Lower lobe of right lung (tissue), 2 donors: ENCODE data around the gene NXPE3. TPM values are rescaled to one million over a fixed set of nuclear protein-coding genes. Genes with fewer than 3 reads are reported as not detected.
A peak's percentile ranks its signal among the peaks of the same experiment; 100 is the strongest.

Experiments
- ATAC-seq, 2 donors: fragments of 200-7000 bp; cut with Tn5 transposase; one replicate each; pipeline ENCODE4 v1.9.1; 2020 to 2022; ENCODE audit warnings: mild to moderate bottlenecking in 2 of 2, moderate library complexity in 2 of 2
- DNase-seq: peaks from one replicate; pipeline ENCODE4 v3.0.0-alpha.2; 2020
- H3K27ac ChIP-seq: fragments of 200-600 bp; one replicate; pipeline ENCODE4 v1.8.0; 2022
- H3K27me3 ChIP-seq: fragments of 200-600 bp; one replicate; pipeline ENCODE4 v1.8.0; 2022; ENCODE audit warnings: low read depth
- H3K36me3 ChIP-seq: fragments of 200-600 bp; one replicate; pipeline ENCODE4 v1.8.0; 2022; ENCODE audit warnings: mild to moderate bottlenecking
- H3K4me1 ChIP-seq: fragments of 200-600 bp; one replicate; pipeline ENCODE4 v1.8.0; 2022
- H3K4me3 ChIP-seq: fragments of 200-600 bp; one replicate; pipeline ENCODE4 v1.8.0; 2022; ENCODE audit warnings: mild to moderate bottlenecking
- H3K9me3 ChIP-seq: fragments of 200-600 bp; one replicate; pipeline ENCODE4 v1.8.0; 2022
- intact Hi-C: fragments of 100-400 bp; cut with DNase I; formaldehyde crosslinking; loops from one replicate; pipeline ENCODE4 v1.11.0; 2022
- total RNA-seq: library from RNA; stranded (reverse); fragmentation: NEBNext Ultra II Directional; extraction: Animal tissue kit (Norgen Biotek cat#: 25700); gene quantifications from one replicate; pipeline ENCODE4 v1.2.1, GENCODE V29; 2021
- TF ChIP-seq, protein P1 (sequence below): fragments of 200-600 bp; IDR thresholded peaks from one replicate; pipeline ENCODE4 v1.8.0; 2022; ENCODE audit warnings: antibody characterized with exemption, mild to moderate bottlenecking
- donor health status: DM: no; HTN: yes; CAD: no; lungs with severe emphysema.

Gene NXPE3
- total RNA-seq, 1 donor from 2014 or later = 22.0 TPM

DNA sequence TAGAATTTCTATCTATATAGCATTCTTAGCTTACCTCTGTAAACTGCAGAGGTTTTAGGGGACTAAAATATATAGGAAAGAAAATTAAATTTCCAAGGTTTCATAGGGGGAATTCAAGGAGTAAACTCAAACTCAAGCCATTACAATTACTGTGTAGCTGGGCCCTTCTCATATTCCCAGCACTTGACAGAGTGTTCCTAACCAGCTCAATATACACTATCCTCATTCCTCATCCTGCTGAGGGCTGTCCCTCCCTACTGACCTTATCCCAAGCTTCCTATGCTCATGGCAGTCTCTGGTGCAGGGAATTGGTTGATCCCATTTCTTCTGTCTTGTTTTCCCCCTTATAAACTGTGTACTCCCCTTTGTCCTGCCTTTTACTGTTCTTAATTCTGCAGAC is 33.9 kb downstream of the NXPE3 start:
- intact Hi-C loops = loop anchor here (5.0 kb wide), 1 partner anchor 414 kb away; no protein-coding TSS in a partner anchor
- Histone ChIP-seq H3K27ac (no peak overlapping the region), H3K27me3 (no peaks in the 10 kb centered on the region), H3K36me3 (peaks cover 10% of the 10 kb centered on the region), H3K4me3 (no peak overlapping the region), H3K4me1 (peaks cover 26% of the 10 kb centered on the region), H3K9me3 (no peaks in the 10 kb centered on the region)
- TF ChIP-seq, protein P1, sequence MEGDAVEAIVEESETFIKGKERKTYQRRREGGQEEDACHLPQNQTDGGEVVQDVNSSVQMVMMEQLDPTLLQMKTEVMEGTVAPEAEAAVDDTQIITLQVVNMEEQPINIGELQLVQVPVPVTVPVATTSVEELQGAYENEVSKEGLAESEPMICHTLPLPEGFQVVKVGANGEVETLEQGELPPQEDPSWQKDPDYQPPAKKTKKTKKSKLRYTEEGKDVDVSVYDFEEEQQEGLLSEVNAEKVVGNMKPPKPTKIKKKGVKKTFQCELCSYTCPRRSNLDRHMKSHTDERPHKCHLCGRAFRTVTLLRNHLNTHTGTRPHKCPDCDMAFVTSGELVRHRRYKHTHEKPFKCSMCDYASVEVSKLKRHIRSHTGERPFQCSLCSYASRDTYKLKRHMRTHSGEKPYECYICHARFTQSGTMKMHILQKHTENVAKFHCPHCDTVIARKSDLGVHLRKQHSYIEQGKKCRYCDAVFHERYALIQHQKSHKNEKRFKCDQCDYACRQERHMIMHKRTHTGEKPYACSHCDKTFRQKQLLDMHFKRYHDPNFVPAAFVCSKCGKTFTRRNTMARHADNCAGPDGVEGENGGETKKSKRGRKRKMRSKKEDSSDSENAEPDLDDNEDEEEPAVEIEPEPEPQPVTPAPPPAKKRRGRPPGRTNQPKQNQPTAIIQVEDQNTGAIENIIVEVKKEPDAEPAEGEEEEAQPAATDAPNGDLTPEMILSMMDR = no peak
- no peak for ATAC-seq
- no peak for DNase-seq

DNA sequence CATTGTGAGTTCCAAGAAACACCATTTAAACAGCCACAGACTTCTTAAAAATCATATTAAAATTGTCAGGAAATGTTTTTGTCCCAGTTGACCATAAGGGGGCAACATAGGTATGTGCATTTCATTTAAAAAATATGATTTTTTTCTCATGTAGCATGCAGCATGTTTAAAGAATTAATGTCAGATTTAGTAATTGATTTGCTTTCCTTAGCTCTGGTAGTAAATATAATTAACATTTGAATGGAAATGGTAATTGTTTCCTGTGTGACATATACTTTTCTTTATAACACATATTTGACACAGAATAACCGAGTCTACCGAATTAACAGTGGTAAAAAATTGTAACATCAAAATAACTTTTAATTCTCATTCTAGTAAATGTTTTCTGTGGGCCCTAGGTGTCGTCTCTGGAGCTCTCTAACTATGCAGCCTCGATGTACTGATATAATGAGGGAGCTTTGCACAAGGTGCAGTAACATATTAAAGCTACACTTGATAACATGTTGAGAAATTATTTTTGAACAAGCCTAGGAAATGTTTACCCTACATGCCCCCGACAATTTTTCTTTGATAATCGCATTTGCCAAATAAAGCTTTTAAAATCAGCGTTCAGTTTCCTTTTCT is 34.9 kb downstream of the NXPE3 start:
- no peak overlapping the region for H3K4me3 ChIP-seq
- DNase-seq (no peak), ATAC-seq (peak; percentile 53 to 61)
- H3K9me3 ChIP-seq = no peaks in the 10 kb centered on the region
- intact Hi-C loops = loop anchor here (5.0 kb wide), 1 partner anchor 413 kb away; no protein-coding TSS in a partner anchor
- H3K4me1 ChIP-seq = peaks cover 24% of the 10 kb centered on the region
- TF ChIP-seq, protein P1 = peak; percentile 64
- no peak overlapping the region for H3K27ac ChIP-seq
- H3K36me3 ChIP-seq = peaks cover 10% of the 10 kb centered on the region
- H3K27me3 ChIP-seq = no peaks in the 10 kb centered on the region

DNA sequence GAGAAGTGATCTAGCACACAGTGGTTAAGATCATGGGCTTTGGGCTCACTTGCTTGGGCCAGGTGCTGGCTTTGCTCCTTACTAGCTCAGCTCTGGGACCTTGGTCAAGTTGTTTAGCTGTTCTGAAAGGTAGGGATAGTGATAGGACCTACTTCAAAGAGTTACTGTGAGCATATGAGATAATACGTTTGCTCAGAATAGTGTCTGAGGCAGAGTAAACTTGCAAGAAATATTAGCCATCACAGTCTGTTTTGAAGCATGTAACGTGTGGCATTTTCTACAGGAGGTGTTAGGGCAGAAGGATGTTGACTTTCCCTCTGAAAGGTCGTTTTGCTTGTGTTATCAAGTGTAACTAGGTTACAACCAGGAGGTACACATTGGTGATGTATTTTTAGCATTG is 35.8 kb downstream of the NXPE3 start:
- Histone ChIP-seq H3K27ac (no peak overlapping the region), H3K4me1 (peaks cover 15% of the 10 kb centered on the region), H3K27me3 (no peaks in the 10 kb centered on the region), H3K9me3 (no peaks in the 10 kb centered on the region), H3K36me3 (peaks cover 10% of the 10 kb centered on the region), H3K4me3 (no peak overlapping the region)
- no peak for DNase-seq
- TF ChIP-seq, protein P1 = no peak
- peak; percentile 51 to 76 for ATAC-seq
- intact Hi-C loops = loop anchor here (5.0 kb wide), 1 partner anchor 412 kb away; no protein-coding TSS in a partner anchor

DNA sequence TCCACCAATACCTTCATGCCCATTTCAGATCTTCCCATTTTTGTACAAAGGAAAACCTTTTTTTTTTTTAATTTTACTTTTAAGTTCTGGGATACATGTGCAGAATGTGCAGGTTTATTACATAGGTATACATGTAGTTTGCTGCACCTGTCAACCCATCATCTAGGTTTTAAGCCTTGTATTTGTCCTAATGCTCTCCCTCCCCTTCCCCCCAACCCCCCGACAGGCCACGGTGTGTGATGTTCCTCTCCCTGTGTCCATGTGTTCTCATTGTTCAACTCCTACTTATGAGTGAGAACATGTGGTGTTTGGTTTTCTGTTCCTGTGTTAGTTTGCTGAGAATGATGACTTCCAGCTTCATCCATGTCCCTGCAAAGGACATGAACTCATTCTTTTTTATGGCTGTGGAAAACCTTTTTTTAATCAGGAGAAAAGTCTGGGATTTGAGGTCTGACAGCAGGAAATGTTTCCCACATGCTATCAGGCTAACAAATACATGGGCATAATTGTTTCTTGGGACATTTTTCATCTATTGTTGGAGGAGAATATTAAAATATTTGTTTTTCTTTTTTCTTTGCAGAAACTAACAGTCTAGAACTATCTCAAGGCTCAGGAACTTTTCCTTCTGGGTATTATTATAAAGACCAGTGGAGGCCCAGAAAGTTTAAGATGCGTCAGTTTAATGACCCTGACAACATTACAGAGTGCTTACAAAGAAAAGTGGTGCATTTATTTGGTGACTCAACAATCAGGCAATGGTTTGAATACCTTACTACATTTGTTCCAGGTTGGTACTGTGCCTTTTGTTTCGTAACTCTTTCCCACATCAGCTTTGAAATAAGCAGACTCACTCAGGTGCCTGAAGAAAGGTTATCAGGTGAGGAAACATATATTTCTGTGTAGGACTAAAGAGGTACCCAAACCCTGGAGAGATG is 37.5 kb downstream of the NXPE3 start:
- TF ChIP-seq, protein P1 = no peak
- Histone ChIP-seq H3K4me3 (no peak overlapping the region), H3K9me3 (no peaks in the 10 kb centered on the region), H3K36me3 (peaks cover 12% of the 10 kb centered on the region), H3K4me1 (peaks cover 13% of the 10 kb centered on the region), H3K27ac (no peak overlapping the region), H3K27me3 (no peaks in the 10 kb centered on the region)
- intact Hi-C loops = no loop called here
- ATAC-seq (no peak), DNase-seq (no peak)

DNA sequence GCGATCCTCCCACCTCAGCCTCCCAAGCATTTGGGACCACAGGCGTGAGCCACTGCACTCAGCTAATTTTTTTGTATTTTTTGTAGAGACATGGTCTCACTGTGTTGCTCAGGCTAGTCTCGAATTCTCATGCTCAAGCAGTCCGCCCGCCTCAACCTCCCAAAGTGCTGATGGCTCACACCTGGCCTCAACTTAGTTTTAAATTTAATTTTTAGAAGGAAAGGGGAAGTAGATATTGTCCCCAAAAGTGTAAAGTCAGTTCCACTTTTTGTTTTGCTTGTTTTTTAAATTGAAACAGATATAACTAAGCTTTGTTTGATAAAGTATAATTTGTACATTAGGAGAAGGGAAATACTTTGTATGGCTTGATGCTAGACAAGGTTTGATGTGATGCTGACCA is 39.0 kb downstream of the NXPE3 start:
- TF ChIP-seq, protein P1 = no peak
- Histone ChIP-seq H3K4me1 (peaks cover 13% of the 10 kb centered on the region), H3K9me3 (no peaks in the 10 kb centered on the region), H3K27me3 (no peaks in the 10 kb centered on the region), H3K4me3 (no peak overlapping the region), H3K27ac (no peak overlapping the region), H3K36me3 (peaks cover 19% of the 10 kb centered on the region)
- DNase-seq (no peak), ATAC-seq (no peak)
- intact Hi-C loops = no loop called here
